GM19463 (cell line): ENCODE results near the gene XYLT1.

Experiments used
- ATAC-seq: cut with Tn5 transposase; IDR thresholded peaks from one replicate; pipeline ENCODE4 v1.9.1; 2021; ENCODE audit warnings: mild to moderate bottlenecking, moderate library complexity; ENCODE audit not compliant: unreplicated experiment

The XYLT1 gene

GRCh38 chr16:17379121-17379571 is 91.6 kb downstream of the XYLT1 start:
- no peak for ATAC-seq

DNA sequence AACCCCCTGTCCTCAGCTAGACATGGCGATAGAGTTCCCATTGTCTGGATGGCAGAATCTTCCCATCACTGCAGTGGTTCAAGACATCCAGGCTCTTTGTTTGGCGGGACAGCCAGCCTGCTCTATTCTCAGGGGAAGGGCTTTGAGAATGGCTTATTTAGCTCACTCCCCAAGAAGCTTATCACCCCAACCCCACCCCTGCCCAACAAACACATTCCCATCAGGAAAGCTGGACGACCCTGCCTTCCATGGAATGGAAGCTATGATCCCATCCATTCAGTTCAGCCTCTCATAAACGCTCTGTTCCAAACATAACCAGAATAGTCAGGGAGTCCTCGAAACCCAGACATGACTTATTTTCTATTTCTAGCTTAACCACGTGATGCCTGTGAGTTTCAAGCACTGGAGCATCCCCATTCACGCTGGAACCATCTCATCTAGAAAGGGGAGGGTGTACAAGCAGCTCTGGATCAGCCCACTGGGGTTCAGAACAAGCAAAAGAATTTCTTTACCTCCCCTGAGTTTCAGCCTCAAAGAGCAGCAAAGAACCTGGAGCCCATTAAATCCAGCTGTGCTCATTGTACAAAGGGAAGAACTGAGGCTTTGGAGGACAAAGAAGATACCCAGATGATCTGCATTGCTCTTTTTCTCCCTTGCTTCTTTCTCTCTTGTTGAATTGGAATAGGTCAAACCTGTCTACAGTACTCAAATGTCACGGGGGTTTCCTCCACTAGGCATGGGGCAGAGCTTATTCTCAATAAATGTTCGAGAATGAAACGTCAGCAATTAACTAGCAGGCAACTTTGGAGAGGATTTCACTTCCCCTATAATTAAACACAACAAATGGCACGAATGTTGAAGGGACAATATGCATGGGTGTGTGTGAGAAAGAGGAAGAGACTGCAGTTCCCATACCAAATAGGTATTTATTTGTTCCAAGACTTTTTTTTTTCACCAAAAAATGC is 93.1 kb downstream of the XYLT1 start:
- no peak for ATAC-seq

GRCh38 chr16:17375461-17376304 is 95.1 kb downstream of the XYLT1 start:
- no peak for ATAC-seq

GRCh38 chr16:17374668-17375255 is 96.0 kb downstream of the XYLT1 start:
- ATAC-seq: no peak

DNA sequence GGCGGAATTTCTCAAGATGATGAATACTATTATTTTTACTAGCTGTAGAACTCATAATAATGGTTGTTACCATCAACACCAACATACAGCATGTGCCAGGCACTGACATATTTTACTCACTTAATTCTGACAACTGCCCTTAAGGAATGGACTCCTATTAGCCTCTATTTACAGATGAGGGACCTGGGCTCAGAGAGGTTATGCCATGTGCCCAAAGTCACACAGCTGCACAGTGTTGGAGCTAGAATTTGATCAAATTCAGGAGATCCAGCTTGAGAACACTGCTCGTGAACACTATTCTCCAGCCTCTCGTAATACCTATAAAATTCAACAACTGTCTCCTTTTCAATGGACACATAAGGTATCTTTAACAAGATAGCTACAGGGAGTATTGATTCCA is 97.2 kb downstream of the XYLT1 start:
- ATAC-seq: no peak

GRCh38 chr16:17372386-17372785 is 98.4 kb downstream of the XYLT1 start:
- no peak for ATAC-seq

GRCh38 chr16:17371299-17371698 is 99.5 kb downstream of the XYLT1 start:
- no peak for ATAC-seq

DNA sequence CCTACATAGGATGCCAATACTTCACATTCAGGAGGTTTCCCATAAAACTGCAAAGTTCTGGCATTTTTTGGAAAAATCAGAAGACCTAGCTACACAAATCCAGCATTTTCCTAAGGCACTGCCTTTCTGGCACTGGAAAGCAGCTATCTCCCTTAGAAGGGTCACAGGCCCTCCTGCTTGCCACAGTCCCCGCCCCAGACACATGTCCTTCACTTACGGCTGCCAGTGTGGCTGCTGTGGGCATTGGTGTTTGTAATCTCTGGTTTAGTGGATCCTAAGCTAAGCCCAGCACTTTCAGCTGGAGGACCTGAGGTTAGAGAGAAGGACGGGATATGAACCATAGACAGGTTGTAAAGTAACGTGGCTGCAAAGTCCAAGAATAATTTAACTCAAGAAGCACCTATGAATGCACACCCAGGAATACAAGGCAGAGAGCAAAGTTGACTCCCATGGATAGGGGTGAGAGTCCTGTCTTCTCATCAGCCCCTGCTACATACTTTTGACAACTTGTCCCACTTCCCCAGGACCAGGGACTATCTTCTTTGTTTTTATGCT is 100.0 kb downstream of the XYLT1 start:
- no peak for ATAC-seq

DNA sequence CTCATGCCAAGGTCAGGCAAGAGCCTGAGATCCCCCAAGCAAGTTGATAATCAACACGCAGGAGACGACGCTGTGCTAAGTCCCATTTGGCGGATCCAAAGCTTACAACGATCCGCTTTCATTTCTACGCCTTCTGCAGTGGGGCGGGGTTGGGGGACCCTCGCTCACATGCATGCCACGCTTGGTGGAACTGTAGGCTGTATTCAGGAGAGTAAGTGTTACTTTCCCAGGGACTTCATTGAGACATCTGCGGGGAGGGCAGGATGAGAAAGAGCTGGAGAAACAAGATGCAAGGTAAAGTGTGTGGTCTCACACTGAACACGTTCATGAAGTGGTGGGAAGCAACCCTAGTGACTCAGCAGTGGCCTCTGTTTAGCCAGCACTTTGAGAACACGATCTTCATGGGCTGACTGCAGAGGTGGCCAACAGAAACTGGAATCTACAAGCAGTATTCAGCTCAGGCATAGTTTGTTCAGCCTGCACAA is 100.5 kb downstream of the XYLT1 start:
- ATAC-seq: no peak

DNA sequence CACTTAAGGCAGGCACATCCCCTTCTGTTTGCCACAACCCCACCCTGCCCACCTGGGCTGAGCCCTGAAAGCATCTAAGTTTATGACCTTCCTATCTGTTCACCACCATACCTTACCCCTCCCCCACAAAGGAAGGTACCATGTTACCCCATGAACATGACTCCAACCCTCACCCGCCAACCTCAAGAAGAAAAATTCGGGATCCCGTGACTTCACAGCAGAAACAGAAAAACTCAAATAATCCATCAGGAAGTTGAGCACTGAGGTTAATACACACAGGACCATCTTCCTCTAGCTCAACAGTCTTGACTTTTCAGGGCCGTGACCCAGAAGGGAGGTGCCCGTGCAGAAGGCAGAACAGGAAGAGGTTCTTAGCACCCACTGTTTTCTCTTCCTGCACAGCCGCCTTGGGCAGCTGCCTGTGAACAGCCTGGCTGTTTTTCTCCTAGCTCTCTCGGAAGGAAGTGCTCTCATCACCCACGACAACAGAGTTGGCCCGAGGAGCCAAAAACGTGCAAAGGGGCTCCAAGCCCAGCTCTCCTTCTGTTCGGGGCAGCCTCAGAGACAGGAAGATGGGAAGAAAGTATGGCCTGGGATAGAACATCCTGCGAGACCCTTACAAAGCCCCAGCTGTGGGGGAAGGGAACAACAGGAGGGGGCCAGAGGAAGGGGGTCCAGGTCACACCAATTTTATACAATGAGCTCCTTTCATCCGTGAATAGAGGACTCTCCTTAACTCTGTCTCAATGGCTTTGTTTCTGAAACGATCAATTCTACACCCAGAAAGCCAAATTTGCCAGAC is 101.1 kb downstream of the XYLT1 start:
- peak; percentile 73 for ATAC-seq

- no peak for ATAC-seq
Observed at GRCh38 chr16:17368951-17369350, 101.8 kb downstream of the XYLT1 start.

- no peak for ATAC-seq
Observed at GRCh38 chr16:17368446-17368845, 102.3 kb downstream of the XYLT1 start.

DNA sequence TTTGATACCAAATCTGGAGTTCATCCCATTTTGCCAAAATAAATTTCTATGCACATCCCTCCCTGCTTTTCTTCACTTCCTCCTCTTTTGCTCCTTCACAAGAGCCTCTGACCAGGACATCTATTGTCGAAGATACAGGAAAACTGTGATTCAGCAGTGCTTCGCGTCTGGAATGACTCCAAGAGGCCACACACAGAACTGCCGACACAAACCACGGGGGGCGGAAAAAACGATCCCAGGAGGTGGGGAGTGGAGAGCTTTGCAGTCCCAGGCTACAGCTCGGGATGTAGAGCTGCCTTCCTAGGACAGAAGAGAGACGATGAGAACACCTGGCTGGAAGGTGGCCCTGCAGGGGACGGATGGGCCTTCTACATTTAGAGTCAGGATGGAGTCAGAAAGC is 102.8 kb downstream of the XYLT1 start:
- ATAC-seq: no peak

- ATAC-seq: no peak
Observed at GRCh38 chr16:17367036-17367435, 103.7 kb downstream of the XYLT1 start.

GRCh38 chr16:17366299-17366961 is 104.3 kb downstream of the XYLT1 start:
- no peak for ATAC-seq

DNA sequence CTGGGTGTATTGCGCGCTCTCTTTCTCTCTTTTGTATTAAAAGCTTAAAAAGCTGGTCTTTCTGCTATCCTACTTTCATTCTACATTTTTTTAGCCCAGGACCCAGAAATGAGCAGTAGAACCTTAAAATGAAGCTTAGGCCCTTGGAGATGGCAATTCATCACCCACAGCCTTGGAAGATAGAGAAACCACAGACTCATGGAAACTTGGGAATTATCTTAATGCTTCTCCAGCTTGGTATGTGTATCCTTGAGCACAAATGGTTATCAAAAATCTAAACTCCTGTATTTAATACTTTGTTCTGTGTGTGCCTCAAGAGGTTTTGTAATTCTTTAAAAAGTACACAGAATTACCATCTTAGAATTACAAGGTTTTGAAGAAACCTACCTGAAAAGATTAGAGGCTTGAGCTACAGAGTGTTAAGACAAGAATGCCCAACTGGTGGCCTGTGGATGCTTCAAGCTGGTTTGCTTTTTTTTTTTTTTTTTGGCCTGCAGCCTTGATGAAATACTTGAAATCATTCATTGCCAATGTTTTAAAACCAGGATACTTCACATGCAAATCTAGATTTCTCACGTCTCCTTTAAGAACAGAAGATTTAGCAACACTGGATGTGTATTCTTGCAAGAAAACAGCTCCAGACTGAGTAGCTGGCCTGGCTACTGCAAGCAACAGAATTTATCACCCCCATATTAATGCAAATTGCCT is 105.0 kb downstream of the XYLT1 start:
- no peak for ATAC-seq

DNA sequence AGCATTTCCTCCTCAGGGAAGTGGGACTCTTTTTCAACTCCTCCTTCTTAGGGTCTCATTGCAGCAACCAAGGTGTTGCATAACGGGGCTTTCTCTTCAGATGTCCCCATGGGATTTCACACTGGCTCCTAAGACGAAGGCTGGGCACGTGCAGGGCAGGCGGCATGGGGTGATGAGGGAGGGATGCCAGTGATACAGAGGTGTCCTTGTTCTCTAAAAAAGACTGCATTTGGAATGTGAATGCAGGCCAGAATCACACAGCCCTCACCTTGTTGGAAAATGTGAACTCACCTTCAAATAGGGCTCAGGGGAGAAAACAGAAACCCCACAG is 105.6 kb downstream of the XYLT1 start:
- ATAC-seq: no peak

DNA sequence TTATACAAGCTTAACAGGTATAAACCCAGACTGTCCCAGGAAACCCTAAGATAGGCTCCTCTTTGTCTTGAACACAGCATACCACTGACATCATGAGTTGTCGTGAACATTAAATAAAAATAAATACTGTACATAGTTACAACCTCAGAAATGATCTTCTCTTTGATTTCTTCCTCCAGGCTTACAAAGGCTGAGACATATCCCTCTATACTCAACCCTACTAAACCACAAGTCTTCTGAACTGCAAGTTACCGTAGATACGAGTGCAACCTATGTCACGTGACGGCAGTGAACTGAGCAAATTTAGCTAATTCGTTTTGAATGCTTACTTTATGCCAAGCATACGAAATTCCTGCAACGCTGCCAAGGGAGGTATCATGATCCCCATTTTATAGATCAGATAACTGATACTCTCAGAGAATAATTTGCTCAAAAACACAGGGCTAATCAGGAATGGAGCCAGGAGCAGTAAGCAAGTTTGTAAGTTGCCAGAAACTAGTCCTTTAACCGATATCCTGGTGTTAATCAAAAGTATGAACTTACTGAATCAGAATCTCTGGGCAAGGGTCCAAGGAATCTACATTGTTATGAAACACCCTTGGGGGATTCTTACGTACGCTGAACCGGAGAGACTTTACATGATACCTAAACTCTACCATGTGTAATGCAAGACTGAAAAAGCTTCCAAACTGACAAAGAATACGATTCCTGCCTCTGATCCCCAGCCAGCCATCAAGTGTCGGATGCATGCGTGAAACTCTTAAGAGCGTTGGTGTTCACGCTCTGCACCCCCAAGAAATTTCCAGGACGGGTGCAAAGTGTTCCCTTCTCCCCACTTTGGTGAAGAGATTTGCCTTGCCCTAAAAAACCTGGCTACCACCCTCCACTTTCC is 106.2 kb downstream of the XYLT1 start:
- no peak for ATAC-seq
